Stimulated activated CD4-positive, alpha-beta T cell treated with anti-CD3 and anti-CD28 coated beads, TNF-alpha, amount 100 ng/mL, for 24 hours (primary cell): ENCODE data around the gene WNT6.

Source experiments
- DNase-seq, 3 experiments: peaks; one replicate each; pipeline ENCODE4 v3.0.0-alpha.2; 2020; ENCODE audit warnings: low read depth in 3 of 3

Gene WNT6

DNA sequence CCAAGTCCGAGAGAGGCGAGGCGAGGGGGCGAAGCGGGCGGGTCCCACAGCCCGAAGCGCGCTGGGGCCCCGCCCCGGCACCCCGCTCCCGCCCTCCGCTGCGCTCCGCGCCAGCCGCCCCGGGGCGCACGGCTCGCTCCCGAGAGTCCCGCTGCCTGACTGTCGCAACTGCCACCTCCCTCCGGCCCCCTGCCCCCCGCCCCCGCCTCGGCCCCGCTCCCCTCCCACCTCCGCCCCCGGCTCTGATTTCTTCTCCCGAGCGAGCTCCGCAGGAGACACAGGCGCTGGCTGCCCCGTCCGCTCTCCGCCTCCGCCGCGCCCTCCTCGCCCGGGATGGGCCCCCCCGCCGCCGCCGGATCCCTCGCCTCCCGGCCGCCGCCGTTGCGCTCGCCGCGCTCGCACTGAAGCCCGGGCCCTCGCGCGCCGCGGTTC, at the start of gene WNT6:
TSS of gene WNT6 (plus strand) at position 250 of the 432 bp plus-strand sequence. CDS start 233 bp downstream, outside the sequence.
- no peak for DNase-seq

DNA sequence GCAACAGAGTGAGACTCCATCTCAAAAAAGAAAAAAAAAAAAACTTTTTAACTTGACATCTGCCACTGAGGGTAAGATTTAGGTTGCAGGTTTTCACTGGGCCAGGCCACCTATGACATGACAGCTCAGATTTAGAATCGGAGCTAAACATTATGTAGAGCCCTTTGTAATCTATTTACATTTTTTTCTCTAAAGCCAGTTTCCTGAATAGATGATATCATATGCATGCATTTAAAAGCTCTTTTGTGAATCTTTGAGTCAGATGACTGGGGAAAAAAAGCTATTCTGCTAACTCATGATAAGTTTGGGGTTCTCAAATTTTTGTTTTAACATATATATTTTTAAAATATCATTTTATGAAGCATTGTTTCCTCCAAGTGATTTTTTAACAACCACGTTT, 49.3 kb upstream of the WNT6 start:
- no peak for DNase-seq

DNA sequence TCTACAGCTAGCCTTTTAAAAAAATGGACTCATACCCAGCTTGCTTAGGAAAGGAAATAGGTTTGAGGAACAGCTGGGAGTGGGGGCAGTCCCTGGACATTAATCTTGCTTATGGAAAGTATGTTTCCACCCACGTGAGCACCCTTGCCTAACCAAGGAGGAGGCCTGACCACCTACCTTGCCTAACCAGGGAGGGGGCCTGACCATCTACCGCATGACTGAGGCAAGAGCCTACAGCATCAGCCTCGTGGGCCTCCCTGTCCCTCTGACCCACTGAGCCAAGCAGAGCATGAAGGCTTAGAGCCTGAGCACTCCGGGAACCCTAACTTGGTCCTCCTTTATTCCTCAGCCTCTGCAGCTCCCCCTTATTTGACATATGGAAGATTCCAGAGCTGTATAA, 48.2 kb upstream of the WNT6 start:
- no peak for DNase-seq

DNA sequence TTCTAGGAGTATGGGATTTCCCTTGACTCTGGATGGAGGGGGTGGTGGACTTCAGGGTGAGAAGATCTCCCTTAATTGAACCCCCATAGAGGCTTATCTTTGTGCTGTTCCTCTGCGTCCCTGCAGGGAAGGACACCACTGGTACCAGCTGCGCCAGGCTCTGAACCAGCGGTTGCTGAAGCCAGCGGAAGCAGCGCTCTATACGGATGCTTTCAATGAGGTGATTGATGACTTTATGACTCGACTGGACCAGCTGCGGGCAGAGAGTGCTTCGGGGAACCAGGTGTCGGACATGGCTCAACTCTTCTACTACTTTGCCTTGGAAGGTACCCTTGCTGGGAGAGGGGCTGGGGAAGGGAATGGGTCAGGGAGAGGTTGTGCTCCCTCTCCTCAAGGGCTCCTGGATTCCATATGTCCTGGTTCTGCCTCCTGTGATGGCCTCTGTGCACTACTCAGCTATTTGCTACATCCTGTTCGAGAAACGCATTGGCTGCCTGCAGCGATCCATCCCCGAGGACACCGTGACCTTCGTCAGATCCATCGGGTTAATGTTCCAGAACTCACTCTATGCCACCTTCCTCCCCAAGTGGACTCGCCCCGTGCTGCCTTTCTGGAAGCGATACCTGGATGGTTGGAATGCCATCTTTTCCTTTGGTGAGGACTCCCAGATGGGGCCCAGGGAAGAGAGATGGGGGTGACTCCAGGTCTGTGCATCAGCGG, 47.3 kb upstream of the WNT6 start:
- DNase-seq = no peak

DNA sequence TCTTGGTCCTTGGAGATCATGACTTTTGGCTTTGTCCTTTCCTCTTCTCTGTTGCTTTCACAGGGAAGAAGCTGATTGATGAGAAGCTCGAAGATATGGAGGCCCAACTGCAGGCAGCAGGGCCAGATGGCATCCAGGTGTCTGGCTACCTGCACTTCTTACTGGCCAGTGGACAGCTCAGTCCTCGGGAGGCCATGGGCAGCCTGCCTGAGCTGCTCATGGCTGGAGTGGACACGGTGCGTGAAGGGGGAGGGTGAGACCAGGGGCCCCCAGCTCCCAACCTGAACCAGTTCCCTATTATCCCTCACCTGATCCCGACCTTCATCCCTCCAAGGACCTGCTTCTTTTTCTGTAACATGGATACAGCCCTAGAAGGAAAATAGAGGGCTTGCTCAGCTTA, 46.7 kb upstream of the WNT6 start:
- no peak for DNase-seq

DNA sequence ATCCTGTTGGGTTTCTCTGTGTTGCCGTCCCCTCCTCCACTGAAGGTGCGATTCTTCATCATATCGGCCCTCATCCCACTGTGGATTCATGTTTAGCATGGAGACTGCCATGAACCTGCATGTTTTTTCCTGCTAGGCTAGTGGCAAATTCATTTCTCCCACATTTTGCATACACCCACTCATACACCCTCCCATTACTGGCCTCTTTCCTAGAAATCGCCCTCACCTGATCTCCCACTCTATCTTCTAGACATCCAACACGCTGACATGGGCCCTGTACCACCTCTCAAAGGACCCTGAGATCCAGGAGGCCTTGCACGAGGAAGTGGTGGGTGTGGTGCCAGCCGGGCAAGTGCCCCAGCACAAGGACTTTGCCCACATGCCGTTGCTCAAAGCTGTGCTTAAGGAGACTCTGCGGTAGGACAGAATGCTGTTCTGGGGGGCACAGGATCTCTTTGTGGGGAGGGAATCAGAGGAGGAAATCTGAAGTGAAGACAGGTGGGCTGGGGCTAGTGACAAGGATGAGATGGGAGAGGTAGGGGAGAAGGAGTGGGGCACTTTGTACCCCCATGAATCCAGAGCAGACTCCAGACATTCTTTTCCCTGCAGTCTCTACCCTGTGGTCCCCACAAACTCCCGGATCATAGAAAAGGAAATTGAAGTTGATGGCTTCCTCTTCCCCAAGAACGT, 45.7 kb upstream of the WNT6 start:
- DNase-seq = no peak

DNA sequence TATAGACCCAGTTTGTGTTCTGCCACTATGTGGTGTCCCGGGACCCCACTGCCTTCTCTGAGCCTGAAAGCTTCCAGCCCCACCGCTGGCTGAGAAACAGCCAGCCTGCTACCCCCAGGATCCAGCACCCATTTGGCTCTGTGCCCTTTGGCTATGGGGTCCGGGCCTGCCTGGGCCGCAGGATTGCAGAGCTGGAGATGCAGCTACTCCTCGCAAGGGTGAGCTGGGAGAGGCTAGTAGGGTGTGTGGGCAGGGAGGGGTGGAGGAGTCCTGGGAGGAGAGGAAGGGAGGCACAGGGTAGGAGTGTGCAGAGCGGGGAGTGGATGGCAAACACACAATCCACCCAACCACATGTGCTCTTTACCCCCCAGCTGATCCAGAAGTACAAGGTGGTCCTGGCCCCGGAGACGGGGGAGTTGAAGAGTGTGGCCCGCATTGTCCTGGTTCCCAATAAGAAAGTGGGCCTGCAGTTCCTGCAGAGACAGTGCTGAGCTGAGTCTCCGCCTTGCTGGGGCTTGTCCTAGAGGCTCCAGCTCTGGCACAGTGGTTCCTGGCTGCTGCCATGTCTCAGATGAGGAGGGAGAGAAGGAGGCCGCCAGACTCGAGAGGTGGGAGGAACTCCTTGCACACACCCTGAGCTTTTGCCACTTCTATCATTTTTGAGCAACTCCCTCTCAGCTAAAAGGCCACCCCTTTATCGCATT, 44.9 kb upstream of the WNT6 start:
- DNase-seq = no peak

DNA sequence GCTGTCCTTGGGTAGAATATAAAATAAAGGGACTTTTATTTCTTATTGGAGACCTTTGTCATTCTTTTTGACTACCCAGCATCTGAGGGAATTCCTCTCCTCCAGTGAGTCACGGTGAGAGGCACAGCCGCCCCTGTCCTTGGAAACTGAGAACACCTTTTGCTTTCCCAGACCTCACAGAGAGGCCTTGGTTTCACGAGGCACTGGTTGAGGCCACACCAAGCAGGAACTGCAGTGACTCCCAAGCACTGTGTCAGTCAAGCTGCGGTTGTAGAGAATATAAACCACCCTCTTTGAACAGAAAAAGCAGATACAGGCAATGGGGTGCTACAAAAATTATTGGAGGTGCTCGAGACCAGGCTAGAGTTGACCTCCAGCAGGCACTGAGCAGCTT, 44.4 kb upstream of the WNT6 start:
- DNase-seq = no peak

DNA sequence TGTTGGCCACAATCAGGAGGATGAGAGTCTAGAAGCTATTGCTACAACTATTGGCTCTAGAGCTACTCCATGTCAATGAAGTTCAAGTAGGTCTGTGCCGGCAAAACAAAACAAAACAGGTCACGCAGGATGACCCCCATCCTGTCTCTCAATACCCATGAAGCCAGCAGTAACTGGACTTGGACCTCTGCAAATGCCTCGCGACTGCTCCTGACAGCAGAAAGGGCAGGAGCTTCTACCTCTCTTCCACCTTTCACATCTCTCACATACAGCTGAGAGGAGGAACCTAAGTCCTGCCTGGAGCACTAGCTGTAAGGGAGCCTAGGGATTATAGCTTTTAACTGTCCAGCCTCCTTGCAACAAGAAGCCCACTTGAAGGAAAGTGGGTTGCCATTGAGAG, 44.0 kb upstream of the WNT6 start:
- no peak for DNase-seq

DNA sequence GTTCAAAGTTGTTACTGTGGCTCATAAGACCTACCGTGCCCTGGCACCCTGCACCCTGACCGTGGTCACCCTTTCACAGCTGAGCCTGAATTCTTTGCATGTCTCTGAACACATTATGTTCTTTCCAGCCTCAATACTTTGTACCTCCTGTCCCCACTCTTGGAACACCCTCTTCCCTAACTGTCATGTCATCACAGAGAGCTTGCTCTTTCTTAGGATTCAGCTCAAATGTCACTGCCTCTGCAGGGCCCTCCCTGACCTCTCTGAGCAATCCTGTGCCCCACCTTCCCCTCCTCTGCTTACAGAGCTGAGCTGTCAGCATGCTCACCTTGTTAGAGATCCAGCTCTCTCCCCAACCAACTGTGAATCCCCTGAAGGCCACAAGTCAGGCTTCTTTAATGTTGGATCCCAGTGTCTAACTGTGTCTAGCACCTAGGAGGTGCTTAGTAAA, 43.0 kb upstream of the WNT6 start:
- no peak for DNase-seq

DNA sequence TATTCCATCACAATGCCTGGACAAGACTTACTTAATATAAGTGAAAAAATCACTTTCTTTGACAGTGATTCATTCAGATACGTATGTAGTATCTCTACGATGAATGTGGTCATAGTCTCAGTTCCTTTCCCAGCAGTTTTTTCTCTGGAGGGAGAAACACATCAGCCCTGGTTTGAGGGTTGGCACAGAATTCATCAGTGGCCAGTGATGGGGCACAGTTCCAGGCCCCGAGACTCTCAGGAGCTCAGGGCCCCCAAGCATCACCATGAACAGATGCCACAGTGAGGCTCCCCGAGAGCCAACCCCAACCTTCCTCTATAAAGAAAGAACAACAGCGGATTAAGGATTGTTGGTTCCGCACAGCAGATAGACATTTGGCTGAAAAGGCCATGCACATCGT, 40.5 kb upstream of the WNT6 start:
- no peak for DNase-seq

DNA sequence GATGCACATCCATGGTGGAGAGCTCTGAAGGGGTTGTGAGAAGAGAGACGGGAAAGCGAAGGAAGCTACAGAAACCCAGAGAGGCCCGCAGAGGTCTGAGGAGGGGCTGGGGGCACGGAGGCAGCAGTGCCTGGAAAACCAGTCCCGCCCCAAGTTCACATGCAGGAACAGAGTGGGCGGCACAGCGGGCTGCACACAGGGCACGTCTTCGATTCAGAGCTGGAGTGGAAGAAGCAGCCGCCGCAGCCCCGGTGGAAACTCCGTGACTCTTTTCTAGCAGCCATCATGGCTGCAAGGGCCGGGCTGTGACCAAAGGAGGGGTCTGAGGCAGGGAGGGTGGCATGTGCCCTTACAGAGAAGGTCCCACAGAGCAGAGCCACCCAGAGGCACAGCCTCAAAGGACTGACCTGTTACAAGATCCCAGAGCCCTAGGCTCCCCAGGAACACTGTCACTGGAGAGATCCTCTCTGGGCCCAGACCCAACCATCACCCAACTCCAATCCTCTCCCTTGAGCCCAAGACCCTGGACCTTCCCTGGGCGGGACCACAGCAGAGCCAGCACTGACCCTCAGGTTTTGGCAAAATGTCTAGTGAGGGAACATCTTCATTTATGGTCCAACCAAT, 38.7 kb upstream of the WNT6 start:
- DNase-seq = no peak

DNA sequence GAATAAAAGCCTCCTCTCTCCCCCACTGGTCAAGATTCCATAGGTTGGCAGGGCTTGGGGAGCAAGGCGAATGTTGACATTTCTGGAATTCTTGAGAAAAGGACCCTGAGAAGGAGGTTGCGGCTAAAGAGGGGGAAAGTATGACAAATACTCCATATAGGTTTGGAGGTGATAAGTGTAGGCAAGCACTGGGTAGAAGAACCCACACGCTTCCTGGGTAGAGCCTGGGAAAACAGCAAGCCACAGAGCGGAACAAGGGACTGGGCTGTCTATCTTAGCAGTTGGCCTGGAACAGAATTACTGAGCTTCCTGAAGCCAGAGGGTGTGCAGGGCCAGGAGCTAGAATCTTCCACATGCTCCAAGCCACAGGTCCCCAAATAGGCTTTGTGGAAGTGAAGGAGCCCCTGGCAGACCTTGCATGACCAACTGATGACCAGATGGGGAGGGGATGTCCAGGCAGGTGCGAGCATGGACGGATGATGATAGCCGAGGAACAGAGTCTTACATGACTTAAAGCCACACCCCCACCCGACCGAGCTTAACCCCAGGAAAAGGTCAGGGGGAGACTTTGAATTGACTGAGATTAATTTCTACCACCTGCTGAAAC, 37.9 kb upstream of the WNT6 start:
- no peak for DNase-seq

DNA sequence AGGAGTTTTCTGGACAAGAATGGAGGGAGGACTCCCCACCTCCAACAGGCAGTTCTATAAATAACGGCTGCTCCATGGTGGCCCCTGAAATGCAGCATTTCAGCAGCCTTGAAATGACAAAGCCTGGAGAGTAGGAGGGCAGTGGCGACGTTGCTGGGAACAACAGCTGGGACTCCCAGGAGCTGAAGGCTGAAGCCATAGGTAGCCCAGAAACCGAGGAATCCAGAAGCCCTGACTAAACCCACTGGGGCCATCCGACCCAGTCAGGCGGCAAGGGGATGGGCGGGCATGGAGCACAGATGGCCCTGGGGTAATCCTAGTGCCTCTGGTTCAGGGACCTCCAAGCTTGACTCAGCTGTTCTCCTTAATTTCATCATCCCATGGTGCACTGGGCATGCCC, 37.0 kb upstream of the WNT6 start:
- DNase-seq = no peak

DNA sequence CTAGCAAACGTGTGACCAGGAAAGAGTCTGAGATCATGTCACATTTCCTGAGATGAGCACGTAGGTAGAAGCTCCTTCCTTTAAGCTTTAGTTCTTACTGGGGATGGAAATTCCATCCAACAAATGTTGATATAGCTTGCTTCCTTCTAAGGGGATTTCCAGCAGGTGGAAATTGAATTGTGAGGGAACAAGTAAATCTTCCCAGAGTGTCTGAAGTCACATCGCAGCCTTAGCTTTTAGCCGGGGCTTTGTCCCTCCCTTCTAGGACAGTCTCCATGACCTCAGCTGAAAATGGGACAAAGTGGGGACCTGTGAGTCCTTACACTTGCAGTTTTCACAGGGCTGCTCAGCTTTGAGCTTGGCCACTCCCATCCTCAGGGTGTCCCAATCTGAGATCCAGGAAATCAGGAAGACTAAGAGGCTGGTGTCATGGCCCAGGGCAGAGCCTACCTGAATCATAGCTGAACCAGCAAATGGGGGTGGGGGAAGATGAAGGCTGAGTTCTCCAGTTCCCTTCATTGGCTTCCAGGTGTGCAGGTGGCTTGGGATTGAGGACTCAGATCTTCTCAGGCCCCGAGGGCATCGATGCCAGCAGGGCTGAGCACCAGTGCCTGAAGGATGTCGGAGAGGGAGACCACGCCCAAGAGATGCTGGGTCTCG, 36.3 kb upstream of the WNT6 start:
- no peak for DNase-seq

DNA sequence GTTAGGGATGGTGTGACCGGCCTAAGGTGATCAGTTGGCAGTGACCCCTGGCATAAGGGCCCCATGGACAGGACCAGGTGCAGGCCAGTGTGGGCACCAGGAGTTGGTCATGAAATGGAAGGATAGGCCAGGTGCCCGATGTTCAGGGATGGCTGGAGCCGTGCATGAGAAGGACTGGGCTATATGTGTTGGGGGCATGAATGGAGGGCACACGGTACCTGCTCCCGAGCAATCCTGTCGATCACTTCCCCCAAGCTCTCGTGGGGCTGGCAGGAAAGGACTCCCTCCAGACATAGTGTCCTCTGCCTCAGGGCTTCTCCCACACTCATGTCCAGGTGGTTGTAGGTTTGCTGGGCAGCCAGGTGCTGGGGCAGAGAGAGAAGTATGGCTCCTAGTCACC, 35.6 kb upstream of the WNT6 start:
- DNase-seq = no peak

DNA sequence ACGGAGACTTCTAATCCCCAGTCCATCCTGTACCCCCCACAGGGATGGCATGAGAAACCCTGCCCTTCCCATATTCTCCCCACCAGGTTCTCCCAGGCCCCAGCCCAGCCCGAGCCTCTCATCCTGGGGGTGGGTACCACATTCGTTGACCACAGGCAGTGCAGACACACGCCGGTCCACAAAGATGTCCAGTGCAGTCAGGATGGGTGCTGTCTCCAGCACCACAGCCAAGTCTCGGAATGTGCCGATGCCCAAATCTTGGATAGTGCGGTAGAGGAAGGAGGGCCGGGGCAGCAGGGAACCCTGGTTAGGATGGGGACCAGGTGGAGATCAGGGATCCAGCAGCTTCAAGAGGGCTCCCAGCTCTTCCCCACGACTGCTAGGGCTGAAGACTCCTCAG, 32.8 kb upstream of the WNT6 start:
- DNase-seq = no peak

DNA sequence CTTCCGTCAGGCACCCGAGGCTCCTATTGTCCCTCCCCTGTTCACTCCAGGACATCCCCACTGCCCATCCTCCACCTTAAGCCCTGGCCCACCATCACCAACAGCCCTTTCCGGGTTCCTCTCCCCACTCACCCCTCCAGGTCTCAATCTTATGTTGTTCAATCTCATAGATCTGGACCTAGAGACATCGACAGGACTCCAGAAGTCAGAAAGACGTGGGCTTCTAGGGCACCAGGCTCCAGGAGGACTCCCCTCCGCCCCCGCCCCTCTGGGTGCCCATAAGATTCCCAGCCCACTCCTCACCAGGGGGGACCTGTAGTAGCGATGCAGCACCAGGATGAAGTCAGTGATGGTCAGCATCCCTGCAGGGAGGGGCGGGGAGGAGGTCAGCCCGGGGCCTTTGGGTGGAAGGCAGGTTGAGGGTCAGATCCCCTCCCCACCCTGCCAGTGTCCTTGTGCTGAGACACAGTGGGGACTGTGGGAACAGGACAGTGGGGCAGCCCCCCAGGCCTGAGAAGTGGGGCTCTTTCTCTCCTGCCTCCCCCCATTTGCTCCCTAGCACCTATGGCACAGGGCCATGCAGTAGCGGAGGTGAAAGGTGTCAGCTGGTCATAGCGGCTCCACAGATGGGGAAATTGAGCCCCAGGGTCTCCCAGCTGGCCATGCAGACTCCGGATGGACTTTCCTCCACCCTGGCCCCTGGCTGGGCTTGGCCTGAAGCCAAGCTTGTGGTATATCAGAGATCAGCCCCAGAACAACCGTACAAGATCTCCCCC, 31.7 kb upstream of the WNT6 start:
- DNase-seq = no peak

DNA sequence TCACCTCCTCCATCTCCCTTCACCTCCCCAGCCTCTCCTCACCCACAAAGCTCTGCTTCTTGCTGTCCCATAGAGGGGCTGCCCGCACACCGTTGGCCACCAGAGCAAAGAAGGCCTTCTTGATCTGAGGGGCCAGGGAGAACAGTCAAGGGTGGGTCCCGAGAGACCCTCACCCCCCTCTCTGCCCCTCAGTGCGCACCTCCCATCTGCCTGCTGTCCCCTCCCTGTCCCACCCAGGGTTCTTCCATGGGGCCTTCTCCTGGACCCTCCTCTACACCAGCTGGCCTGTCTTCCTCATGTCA, 31.2 kb upstream of the WNT6 start:
- DNase-seq = no peak

DNA sequence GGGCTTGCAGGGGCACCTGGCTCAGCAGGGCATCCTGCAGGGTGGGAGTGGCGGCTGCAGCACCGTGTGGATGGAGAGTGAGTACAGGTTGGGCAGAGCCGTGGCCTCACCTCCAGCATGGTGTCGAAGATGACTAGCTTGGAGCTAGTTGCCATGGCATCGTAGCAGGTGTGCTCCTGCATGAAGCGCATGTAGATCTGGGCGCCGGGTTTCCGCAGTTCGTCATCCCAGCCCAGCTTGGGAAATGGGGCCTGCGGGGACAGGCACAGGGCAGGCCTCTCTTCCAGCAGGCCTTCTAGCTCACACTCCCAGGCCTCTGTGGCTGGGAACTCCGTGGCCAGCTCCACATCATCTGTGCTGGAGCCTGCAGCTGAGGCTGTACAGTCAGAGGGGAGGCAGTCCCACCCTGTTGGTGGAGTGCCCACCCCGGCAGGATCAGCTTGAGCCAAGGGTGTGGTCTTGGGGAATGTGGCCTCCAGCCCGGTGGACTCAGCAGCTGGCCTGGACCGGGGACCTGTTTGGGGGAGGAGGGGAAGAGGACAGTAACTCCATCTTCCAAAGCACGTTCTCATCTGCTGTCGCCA, 29.6 kb upstream of the WNT6 start:
- DNase-seq = no peak
